WERI-Rb-1 (cell line): ENCODE results near the gene ENO2.

Experiments
- DNase-seq: peaks from one replicate; pipeline ENCODE4 v3.0.0-alpha.2; 2020
- H3K27ac ChIP-seq: fragments of 250-450 bp; sonication (Bioruptor Pico); 2 replicates; pipeline ENCODE4 v1.5.1; 2020; ENCODE audit warnings: mild to moderate bottlenecking, moderate library complexity
- H3K27me3 ChIP-seq: fragments of 250-450 bp; sonication (Bioruptor Pico); 2 replicates; pipeline ENCODE4 v1.5.1; 2021; ENCODE audit warnings: mild to moderate bottlenecking, low read depth, moderate library complexity; ENCODE audit not compliant: insufficient read depth, severe bottlenecking
- H3K36me3 ChIP-seq: fragments of 250-450 bp; sonication (Bioruptor Pico); 2 replicates; pipeline ENCODE4 v1.5.1; 2020; ENCODE audit warnings: mild to moderate bottlenecking, moderate library complexity
- H3K4me3 ChIP-seq: 2 replicates; pipeline ENCODE4 v1.5.1; 2011; ENCODE audit warnings: low read depth, mild to moderate bottlenecking, control low read depth, low read length
- H3K9me3 ChIP-seq: fragments of 250-450 bp; sonication (Bioruptor Pico); 2 replicates; pipeline ENCODE4 v1.5.1; 2021; ENCODE audit warnings: mild to moderate bottlenecking, moderate library complexity; ENCODE audit not compliant: severe bottlenecking
- CTCF ChIP-seq: IDR thresholded peaks from 2 replicates; pipeline ENCODE4 v1.5.1; 2011; ENCODE audit warnings: low read depth, mild to moderate bottlenecking, control low read depth, inconsistent platforms, low read length

ENO2 gene

GRCh38 chr12:6950401-6950801 lies 36.0 kb downstream of the ENO2 start:
- peak; percentile 43 for TF ChIP-seq CTCF
- Histone ChIP-seq H3K4me3 (no peak overlapping the region), H3K36me3 (peaks cover 5% of the 10 kb centered on the region), H3K27ac (no peak overlapping the region), H3K9me3 (no peaks in the 10 kb centered on the region), H3K27me3 (no peaks in the 10 kb centered on the region)
- no peak for DNase-seq

- H3K27ac ChIP-seq = no peak within 1 kb of the TSS
- TF ChIP-seq CTCF = no peak
- no peaks in the 10 kb centered on the region; the same call in none of the 2 replicates for H3K36me3 ChIP-seq
- no peak for DNase-seq
- no peak within 1 kb of the TSS for H3K4me3 ChIP-seq
- H3K27me3 ChIP-seq = no peaks in the 10 kb centered on the region
- no peaks in the 10 kb centered on the region for H3K9me3 ChIP-seq
Measured at GRCh38 chr12:6950811-6951540, 36.6 kb downstream of the ENO2 start, which contains the start of gene PTPN6. Gene PTPN6 (plus strand): TSS chr12:6951356. CDS start chr12:6951513, 157 bp downstream.

- no peak overlapping the region for H3K4me3 ChIP-seq
- no peak for DNase-seq
- H3K36me3 ChIP-seq = no peaks in the 10 kb centered on the region; the same call in 1 of the 2 replicates
- no peaks in the 10 kb centered on the region for H3K9me3 ChIP-seq
- TF ChIP-seq CTCF = no peak
- no peaks in the 10 kb centered on the region for H3K27me3 ChIP-seq
- no peak overlapping the region for H3K27ac ChIP-seq
Measured at GRCh38 chr12:6951551-6952120, 37.3 kb downstream of the ENO2 start.

GRCh38 chr12:6952121-6952862 lies 37.9 kb downstream of the ENO2 start:
- Histone ChIP-seq H3K27ac (no peak overlapping the region), H3K4me3 (no peak overlapping the region), H3K36me3 (no peaks in the 10 kb centered on the region), H3K9me3 (no peaks in the 10 kb centered on the region), H3K27me3 (no peaks in the 10 kb centered on the region)
- no peak for DNase-seq
- TF ChIP-seq CTCF = no peak

- no peak overlapping the region for H3K27ac ChIP-seq
- no peak for DNase-seq
Measured at GRCh38 chr12:6952863-6953441, 38.6 kb downstream of the ENO2 start.

More at GRCh38 chr12:6952863-6953441, 38.6 kb downstream of the ENO2 start:
- Histone ChIP-seq H3K9me3 (no peaks in the 10 kb centered on the region), H3K36me3 (no peaks in the 10 kb centered on the region), H3K4me3 (no peak overlapping the region), H3K27me3 (no peaks in the 10 kb centered on the region)
- TF ChIP-seq CTCF = no peak
